Heart left ventricle (tissue), 16 donors: Measurements from ENCODE around the gene PTGFRN. TPM values are rescaled to one million over a fixed set of nuclear protein-coding genes. Genes with fewer than 3 reads are reported as not detected.
A peak's percentile ranks its signal among the peaks of the same experiment; 100 is the strongest.

ENCODE experiments used
- ATAC-seq, 4 donors: fragments of 200-7000 bp; cut with Tn5 transposase; one replicate each; pipeline ENCODE4 v1.9.1; 2020 to 2022; ENCODE audit warnings: moderate library complexity in 4 of 4, mild to moderate bottlenecking in 3 of 4, moderate number of reproducible peaks in 1 of 4
- DNase-seq, 5 donors: peaks; one replicate each; pipeline ENCODE4 v3.0.0-alpha.2; 2020
- H3K27ac ChIP-seq, 12 donors: fragments of 200-600 bp; sonication (generic) in 4 of 12; one replicate each; pipeline versions ENCODE4 v1.5.0 to v1.8.0; 2016 to 2022; ENCODE audit warnings: mild to moderate bottlenecking in 2 of 12
- H3K27me3 ChIP-seq, 9 donors: fragments of 200-600 bp; sonication (generic) in 2 of 9; one replicate each; pipeline versions ENCODE4 v1.5.1 to v1.8.0; 2016 to 2022; ENCODE audit warnings: mild to moderate bottlenecking in 3 of 9
- H3K36me3 ChIP-seq, 9 donors: fragments of 200-600 bp; sonication (generic) in 2 of 9; one replicate each; pipeline versions ENCODE4 v1.5.0 to v1.8.0; 2018 to 2022; ENCODE audit warnings: mild to moderate bottlenecking in 2 of 9
- H3K4me1 ChIP-seq, 12 donors: fragments of 200-600 bp; sonication (generic) in 4 of 12; one replicate each; pipeline versions ENCODE4 v1.5.0 to v1.8.0; 2016 to 2022; ENCODE audit warnings: mild to moderate bottlenecking in 3 of 12
- H3K4me3 ChIP-seq, 12 donors: fragments of 200-600 bp; sonication (generic) in 4 of 12; one replicate each; pipeline versions ENCODE4 v1.5.0 to v1.8.0; 2017 to 2022; ENCODE audit warnings: mild to moderate bottlenecking in 9 of 12, moderate library complexity in 4 of 12
- H3K9me3 ChIP-seq, 12 donors: fragments of 200-600 bp; sonication (generic) in 4 of 12; one replicate each; pipeline versions ENCODE4 v1.5.0 to v1.8.0; 2016 to 2022; ENCODE audit warnings: mild to moderate bottlenecking in 1 of 12
- CTCF ChIP-seq, 12 donors: fragments of 200-600 bp; sonication (generic) in 4 of 12; IDR thresholded peaks; one replicate each; pipeline versions ENCODE4 v1.5.0 to v1.8.0; 2018 to 2022; ENCODE audit warnings: antibody characterized with exemption in 12 of 12, mild to moderate bottlenecking in 5 of 12
- POLR2A ChIP-seq, 2 donors: fragments of 450-650 bp; IDR thresholded peaks; one replicate each; pipeline ENCODE4 v1.6.1; 2017; ENCODE audit warnings: antibody characterized with exemption in 2 of 2, mild to moderate bottlenecking in 2 of 2, moderate library complexity in 2 of 2
- WGBS, 4 donors: extraction: QIAGEN DNeasy Blood & Tissue Kit in 2 of 4; methylation state at CpG; one replicate each; pipeline versions ENCODE4 v1.1.5 to v1.1.7; 2013 to 2018; 5-methylcytosine and 5-hydroxymethylcytosine counted together
- intact Hi-C, 10 donors: fragments of 100-400 bp; cut with DNase I; formaldehyde crosslinking; loops; one replicate each; pipeline versions ENCODE4 v1.11.1 to v1.14.2; 2022
- polyA plus RNA-seq, 2 donors: library from polyadenylated mRNA; stranded (reverse); fragments of 200-250 nt; gene quantifications; one replicate each; pipeline ENCODE4 v1.2.3, GENCODE V29; 2013
- total RNA-seq, 9 donors: library from RNA; depleted of rRNA in 2 of 9; stranded (reverse); fragments of >200 nt in 2 of 9; fragmentation: NEBNext Ultra II Directional in 3 of 9; extraction: Animal tissue kit (Norgen Biotek cat#: 25700) in 3 of 9; gene quantifications; one replicate each; pipeline versions ENCODE4 v1.1.0 to v1.2.4, GENCODE V29; 2016 to 2023
- donor health status: ischemic (EF 13 %, LVEDD 7.1; RV severe dilation, severe dysfunction).
- donor health status: healthy with polysubstance abuse.
- donor health status: DM: no; HTN: yes; CAD: no.
- donor health status: DM: no; HTN: no; CAD: no.
- donor health status: ischemic (EF 25% LVEDD 6.9; RV normal size, moderate dysfunction).
- donor health status: ischemic (EF 25% LVEDD 5.7; RV mildly dilated, moderate dysfunction).
- donor health status: healthy.
- donor health status: DM: yes; HTN: yes; CAD: no.
- donor health status: ischemic (EF 35%, LVEDD 5.7; RV mildly dilated, moderate dysfunction).
- donor health status: nonischemic (EF 11% LVEDD 7.7; RV severe dilation, severe dysfunction).
- donor health status: DM: yes; HTN: yes; CAD: no.
- donor health status: PGD.
- donor health status: ischemic (EF 29% LVEDD 5.4; RV normal size, mild dysfunction).
- donor health status: nonischemic (EF 23%, LVEDD 6.1; RV moderate dilation, normal function).

PTGFRN gene
- total and polyA plus RNA-seq, 11 donors: 21.5 to 231 (median 98.7) TPM

GRCh38 chr1:117007719-117008013 is 98.0 kb downstream of the PTGFRN start:
- no peak overlapping the region for H3K4me3 ChIP-seq
- peaks cover 0 to 51% (median 0%) of the 10 kb centered on the region in 12 donors for H3K4me1 ChIP-seq
- H3K27me3 ChIP-seq: no peaks in the 10 kb centered on the region
- 89 to 95% (median 93%) methylated on average over 2 of the region's 2 CpGs for WGBS, 4 donors
- no peaks in the 10 kb centered on the region for H3K9me3 ChIP-seq
- ATAC-seq (no peak), DNase-seq (no peak)
- intact Hi-C loops: no loop called here
- H3K36me3 ChIP-seq: no peaks in the 10 kb centered on the region
- H3K27ac ChIP-seq: peak overlapping the region in 1 of 12 donors; percentile 40
- TF ChIP-seq POLR2A (IDR thresholded peaks at IDR 0.05) (no peak), CTCF (IDR thresholded peaks at IDR 0.05) (no peak)

- TF ChIP-seq POLR2A (IDR thresholded peaks at IDR 0.05) (no peak), CTCF (IDR thresholded peaks at IDR 0.05) (no peak)
- Histone ChIP-seq H3K36me3 (no peaks in the 10 kb centered on the region), H3K27ac (peak overlapping the region in 1 of 12 donors; percentile 65), H3K4me1 (peaks cover 0 to 48% (median 0%) of the 10 kb centered on the region in 12 donors), H3K27me3 (no peaks in the 10 kb centered on the region), H3K4me3 (no peak overlapping the region), H3K9me3 (no peaks in the 10 kb centered on the region)
- 56 to 66% (median 61%) methylated on average over 2 of the region's 2 CpGs for WGBS, 4 donors
- intact Hi-C loops: no loop called here
- ATAC-seq (no peak), DNase-seq (no peak)
Observed at GRCh38 chr1:117008656-117009055, 98.9 kb downstream of the PTGFRN start.

DNA sequence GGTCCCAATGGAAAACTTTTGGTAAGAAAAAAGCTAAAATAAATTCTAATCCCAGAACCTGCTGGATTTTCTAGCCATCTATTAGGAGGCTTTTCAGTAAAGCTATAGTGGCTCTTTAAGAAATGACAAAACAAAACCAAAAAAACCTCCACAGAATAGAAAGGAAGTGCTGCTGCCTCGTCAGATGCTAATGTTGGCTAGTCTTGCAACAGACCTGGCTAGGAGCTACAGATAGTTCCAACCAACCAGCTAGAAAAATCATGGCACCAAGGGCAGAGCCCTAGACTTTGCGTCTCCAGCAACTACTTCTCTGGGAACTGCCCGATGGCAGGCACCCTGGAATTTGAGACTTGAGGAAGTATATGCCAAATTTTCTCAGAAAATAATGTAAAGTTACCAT is 99.4 kb downstream of the PTGFRN start:
- no peak for ATAC-seq
- WGBS, 4 donors: 56 to 74% (median 64%) methylated on average over 3 of the region's 3 CpGs
- peak overlapping the region in 1 of 12 donors; percentile 65 for H3K27ac ChIP-seq

GRCh38 chr1:117010310-117010969 is 100.7 kb downstream of the PTGFRN start:
- H3K27me3 ChIP-seq: no peaks in the 10 kb centered on the region
- DNase-seq (no peak), ATAC-seq (no peak)
- no peaks in the 10 kb centered on the region for H3K36me3 ChIP-seq
- H3K27ac ChIP-seq: no peak overlapping the region
- peaks cover 0 to 31% (median 0%) of the 10 kb centered on the region in 12 donors for H3K4me1 ChIP-seq
- intact Hi-C loops: no loop called here
- no peaks in the 10 kb centered on the region for H3K9me3 ChIP-seq
- H3K4me3 ChIP-seq: no peak overlapping the region
- TF ChIP-seq CTCF (IDR thresholded peaks at IDR 0.05): no peak
- no peak for TF ChIP-seq POLR2A (IDR thresholded peaks at IDR 0.05)
- 94 to 96% (median 95%) methylated on average over 3 of the region's 3 CpGs for WGBS, 4 donors

More for the DNA sequence above, 99.4 kb downstream of the PTGFRN start:
- intact Hi-C loops: no loop called here
- no peak overlapping the region for H3K4me3 ChIP-seq
- DNase-seq: no peak
- H3K36me3 ChIP-seq: no peaks in the 10 kb centered on the region
- TF ChIP-seq POLR2A (IDR thresholded peaks at IDR 0.05): no peak
- no peak for TF ChIP-seq CTCF (IDR thresholded peaks at IDR 0.05)
- H3K9me3 ChIP-seq: no peaks in the 10 kb centered on the region
- H3K4me1 ChIP-seq: peaks cover 0 to 44% (median 0%) of the 10 kb centered on the region in 12 donors
- H3K27me3 ChIP-seq: no peaks in the 10 kb centered on the region
